GM12891 (cell line): ENCODE data around the gene RFX2.
"Not testable (repeated sequence)": the region's sequence is repeated elsewhere in the genome, so short reads cannot be mapped to it uniquely, and the experiment has no call there.

Experiments used
- DNase-seq: peaks from one replicate; pipeline ENCODE4 v3.0.0; 2011; ENCODE audit warnings: low spot score; ENCODE audit not compliant: insufficient read length
- FAIRE-seq: peaks from 2 replicates; lab custom pipeline; 2011; peaks lifted over from hg19 to GRCh38; lab: Jason Lieb, UNC
- PAX5 ChIP-seq: IDR thresholded peaks from 2 replicates; pipeline ENCODE4 v1.6.1; 2011; ENCODE audit warnings: low read length, moderate library complexity, mild to moderate bottlenecking; ENCODE audit not compliant: insufficient read depth, severe bottlenecking
- POLR2A ChIP-seq: IDR thresholded peaks from 2 replicates; pipeline ENCODE4 v1.6.1; 2011; ENCODE audit warnings: low read depth, low read length, control low read depth
- POLR2AphosphoS5 ChIP-seq: IDR thresholded peaks from 2 replicates; pipeline ENCODE4 v1.6.1; 2011; ENCODE audit warnings: low read depth, low read length, control low read depth
- POU2F2 ChIP-seq: IDR thresholded peaks from 2 replicates; pipeline ENCODE4 v1.6.1; 2011; ENCODE audit warnings: low read depth, mild to moderate bottlenecking, control low read depth, low read length, moderate library complexity
- SPI1 ChIP-seq: IDR thresholded peaks from 2 replicates; pipeline ENCODE4 v1.6.1; 2011; ENCODE audit warnings: low read depth, low read length, control low read depth
- TAF1 ChIP-seq: IDR thresholded peaks from 2 replicates; pipeline ENCODE4 v1.6.1; 2011; ENCODE audit warnings: low read depth, low read length, control low read depth

The RFX2 gene

DNA sequence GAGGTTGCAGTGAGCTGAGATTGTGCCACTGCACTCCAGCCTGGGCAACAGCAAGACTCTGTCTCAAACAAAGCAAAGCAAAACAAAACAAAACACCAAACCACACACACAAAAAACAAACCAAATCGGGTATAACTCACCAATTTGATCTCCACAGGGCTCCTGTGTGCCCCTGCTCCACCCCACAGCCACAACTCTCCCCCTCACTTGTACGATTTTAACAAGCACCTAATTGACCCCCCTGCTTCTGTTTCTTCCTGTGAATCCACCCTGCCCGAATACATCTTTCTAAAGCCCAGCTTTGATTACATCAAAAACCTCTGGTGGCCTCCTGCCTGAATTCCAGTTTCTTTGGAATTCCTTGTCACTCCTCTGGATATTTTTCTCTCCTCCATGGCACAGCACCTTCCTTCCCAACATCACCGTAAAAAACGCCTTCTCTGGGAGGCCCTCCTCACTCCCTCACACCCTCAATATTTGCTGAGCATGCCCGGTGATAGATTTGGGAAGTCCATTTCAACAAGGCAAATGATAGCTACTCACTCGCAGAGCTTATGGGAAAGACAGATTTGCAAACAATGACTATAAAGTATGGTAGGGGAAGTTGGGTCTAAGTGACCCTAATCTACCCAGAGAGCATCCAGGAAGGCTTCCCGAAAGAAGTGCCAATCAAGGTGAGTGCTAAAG is 120.8 kb downstream of the RFX2 start:
- TF ChIP-seq POLR2AphosphoS5 (no peak), TAF1 (no peak), PAX5 (no peak), SPI1 (no peak), POU2F2 (no peak), POLR2A (no peak)
- no peak for FAIRE-seq

DNA sequence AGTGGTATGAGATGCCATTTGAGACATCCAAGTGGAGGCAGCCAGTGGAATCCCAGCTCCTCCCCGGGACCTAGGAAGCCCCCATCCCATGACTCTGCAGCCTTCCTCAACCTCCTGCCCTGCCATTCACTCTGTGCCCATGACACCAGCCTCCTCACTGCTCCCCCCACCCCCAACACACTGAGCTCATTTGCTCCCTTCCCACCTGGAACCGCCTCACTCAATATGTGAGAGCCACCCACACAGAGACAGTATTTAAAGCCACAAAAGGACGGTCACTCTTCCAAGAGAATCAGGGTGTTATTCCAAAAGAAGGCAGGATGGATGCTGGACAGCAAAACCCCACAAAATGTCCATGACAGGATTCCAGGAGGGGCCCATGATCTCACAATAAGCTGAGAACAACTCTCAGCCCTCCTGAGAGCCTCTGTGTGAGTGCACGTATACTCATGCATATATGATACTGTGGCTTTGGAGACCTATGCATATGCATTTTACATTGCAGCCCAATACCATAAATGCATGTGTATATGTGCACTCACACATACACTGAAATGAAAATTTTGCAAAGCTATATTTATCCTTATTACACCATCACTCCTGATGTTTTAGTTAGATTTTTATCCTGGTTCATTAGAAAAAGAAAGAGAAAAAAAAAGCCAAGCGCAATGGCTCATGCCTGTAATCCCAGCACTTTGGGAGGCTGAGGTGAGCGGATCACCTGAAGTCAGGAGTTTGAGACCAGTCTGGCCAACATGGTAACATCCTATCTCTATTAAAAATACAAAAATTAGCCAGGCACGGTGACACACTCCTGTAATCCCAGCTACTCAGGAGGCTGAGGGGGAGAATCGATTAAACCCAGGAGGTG is 121.5 kb downstream of the RFX2 start:
- FAIRE-seq (peak; percentile 74), DNase-seq (no peak)
- TF ChIP-seq POU2F2, result peak; percentile 99
- no peak for TF ChIP-seq POLR2A
- no peak for TF ChIP-seq SPI1

More for the DNA sequence above, 120.8 kb downstream of the RFX2 start:
- DNase-seq, result no peak

DNA sequence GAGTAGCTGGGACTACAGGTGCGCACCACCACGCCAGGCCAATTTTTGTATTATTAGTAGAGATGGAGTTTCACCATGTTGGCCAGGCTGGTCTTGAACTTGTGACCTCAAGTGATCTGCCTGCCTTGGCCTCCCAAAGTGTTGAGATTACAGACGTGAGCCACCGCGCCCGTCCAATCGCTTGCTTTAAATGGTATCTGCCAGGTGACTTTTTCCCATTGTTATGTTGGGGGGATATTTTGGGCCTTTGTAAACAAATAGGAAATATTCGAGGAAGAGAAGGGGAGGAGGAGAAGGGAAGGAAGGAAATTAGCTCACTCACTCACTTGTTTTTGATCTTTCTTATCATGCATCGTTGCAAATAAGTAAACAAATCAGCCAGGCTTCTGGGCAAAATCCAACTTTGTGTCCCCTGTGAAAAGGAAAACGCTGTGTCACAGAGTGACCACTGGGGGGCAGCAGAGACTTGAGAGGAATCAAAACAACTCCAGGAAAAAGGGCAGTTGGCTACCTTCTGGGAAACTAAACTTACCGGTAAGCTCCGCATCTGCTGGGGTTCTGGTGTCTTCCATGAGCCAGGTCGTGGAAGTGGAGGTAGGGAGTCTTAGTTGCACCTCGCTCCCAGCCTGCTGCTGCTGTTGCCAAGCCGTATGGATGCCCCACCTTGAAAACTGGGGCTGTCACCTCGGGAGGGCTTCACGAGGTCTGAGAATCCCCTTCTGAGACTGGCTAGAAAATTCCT is 123.1 kb downstream of the RFX2 start:
- peak; percentile 88 for FAIRE-seq
- peak; percentile 51 for DNase-seq
- TF ChIP-seq POLR2A, result no peak
- TF ChIP-seq PAX5, result no peak
- no peak for TF ChIP-seq SPI1
- TF ChIP-seq TAF1, result no peak
- TF ChIP-seq POU2F2, result no peak
- TF ChIP-seq POLR2AphosphoS5, result no peak

DNA sequence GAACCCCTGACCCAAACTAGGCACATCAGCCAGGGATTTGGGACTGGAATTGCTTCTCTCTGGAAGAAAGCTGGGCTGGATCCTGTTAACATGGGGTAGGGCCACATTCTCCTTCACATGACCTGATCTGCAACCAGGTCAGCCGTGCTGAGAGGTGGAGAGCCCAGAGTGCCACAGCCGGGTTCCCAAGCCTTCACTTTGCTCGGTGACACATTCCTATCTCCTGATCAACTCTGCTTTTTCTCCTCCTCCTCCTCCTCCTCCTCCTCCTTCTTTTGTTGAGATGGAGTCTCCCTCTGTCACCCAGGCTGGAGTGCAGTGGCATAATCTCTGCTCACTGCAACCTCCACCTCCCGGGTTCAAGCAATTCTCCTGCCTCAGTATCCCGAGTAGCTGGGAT is 124.5 kb downstream of the RFX2 start:
- DNase-seq, FAIRE-seq: not testable (repeated sequence)

DNA sequence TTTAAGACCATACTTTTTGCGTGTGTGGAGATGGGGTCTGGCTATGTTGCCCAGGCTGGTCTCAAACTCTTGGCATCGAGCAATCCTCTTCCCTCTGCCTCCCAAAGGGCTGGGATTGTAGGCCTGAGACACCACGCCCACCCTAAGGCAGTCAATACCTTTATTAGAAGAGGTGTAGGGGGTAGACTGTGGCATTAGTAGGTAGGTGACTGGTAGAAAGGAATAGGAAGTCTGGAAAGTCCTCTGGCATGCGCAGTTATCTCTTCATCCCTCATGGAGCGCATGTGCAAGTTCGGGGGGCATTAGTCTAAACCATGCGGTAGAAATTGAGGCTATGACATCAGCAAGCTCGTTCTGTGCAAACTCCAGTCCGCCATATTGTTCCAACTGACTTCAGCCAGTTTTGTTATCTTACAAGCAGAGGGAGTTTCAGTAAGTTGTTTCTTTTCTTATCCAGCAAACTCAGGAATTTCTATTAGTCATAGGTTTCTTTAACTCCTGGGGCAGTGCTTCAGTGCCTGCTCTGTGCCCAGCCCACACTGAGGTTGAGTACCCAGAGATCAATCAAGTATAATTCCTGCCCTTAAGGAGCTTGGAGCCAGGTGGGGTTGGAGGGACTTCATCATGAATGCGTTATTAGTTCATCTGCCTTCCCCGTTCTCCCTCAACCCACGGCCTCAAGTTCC is 125.1 kb downstream of the RFX2 start:
- FAIRE-seq, result no peak
- no peak for DNase-seq
- no peak for TF ChIP-seq POU2F2
- no peak for TF ChIP-seq SPI1
- no peak for TF ChIP-seq PAX5
- TF ChIP-seq TAF1, result no peak
- TF ChIP-seq POLR2AphosphoS5, result no peak
- no peak for TF ChIP-seq POLR2A

DNA sequence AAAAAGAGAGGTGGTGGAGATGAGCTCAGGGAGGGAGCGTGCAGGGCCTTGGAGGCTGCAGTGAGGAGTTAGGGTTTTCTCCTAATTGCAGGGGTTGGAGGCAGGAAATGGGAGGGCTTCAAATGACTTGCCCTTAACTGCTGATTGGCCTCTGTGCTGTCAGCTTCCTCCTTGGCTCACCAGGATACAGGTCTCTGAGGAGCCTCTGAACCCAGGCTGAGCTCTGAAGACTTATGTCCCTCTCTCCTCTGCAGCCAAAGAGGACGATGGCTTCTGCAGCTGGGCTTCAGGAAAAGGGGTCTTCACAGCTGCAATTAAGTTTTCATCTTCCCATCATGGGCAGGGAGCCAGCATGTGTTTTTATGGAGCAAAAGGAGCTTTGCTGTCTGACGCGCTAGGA is 125.7 kb downstream of the RFX2 start:
- TF ChIP-seq SPI1 (no peak), TAF1 (no peak), PAX5 (no peak), POLR2A (no peak), POLR2AphosphoS5 (no peak), POU2F2 (no peak)
- DNase-seq (no peak), FAIRE-seq (no peak)

DNA sequence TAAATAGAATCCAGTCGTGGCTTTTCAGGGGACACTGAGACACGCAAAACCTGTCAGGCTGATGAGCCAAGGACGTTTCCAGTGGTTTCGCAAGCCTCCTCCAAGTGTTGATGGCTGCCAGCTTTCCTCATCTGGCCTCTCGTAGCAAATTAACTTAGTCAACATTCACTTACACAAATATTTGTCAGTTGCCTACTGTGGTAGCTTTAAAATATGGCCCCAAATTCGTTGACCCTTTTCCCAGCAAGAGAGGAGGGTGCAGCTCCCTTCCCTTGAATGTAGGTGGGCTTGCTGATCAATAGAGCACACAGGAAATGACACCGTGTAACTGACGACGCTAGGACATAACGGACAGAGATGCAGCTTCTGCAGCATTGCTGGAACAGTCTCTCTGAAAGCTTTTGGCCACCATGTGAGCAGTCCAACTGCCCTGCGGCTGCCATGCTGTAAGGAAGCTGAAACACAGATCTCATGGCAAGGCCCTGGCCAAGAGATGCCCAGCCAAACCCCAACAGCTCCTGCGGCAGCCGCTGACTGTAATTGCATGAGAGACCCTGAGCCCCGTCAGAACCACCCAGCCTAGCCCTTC is 126.8 kb downstream of the RFX2 start:
- FAIRE-seq, result no peak
- no peak for DNase-seq
- no peak for TF ChIP-seq POU2F2
- TF ChIP-seq POLR2A, result no peak
- TF ChIP-seq POLR2AphosphoS5, result no peak
- no peak for TF ChIP-seq TAF1
- no peak for TF ChIP-seq PAX5
- TF ChIP-seq SPI1, result no peak

DNA sequence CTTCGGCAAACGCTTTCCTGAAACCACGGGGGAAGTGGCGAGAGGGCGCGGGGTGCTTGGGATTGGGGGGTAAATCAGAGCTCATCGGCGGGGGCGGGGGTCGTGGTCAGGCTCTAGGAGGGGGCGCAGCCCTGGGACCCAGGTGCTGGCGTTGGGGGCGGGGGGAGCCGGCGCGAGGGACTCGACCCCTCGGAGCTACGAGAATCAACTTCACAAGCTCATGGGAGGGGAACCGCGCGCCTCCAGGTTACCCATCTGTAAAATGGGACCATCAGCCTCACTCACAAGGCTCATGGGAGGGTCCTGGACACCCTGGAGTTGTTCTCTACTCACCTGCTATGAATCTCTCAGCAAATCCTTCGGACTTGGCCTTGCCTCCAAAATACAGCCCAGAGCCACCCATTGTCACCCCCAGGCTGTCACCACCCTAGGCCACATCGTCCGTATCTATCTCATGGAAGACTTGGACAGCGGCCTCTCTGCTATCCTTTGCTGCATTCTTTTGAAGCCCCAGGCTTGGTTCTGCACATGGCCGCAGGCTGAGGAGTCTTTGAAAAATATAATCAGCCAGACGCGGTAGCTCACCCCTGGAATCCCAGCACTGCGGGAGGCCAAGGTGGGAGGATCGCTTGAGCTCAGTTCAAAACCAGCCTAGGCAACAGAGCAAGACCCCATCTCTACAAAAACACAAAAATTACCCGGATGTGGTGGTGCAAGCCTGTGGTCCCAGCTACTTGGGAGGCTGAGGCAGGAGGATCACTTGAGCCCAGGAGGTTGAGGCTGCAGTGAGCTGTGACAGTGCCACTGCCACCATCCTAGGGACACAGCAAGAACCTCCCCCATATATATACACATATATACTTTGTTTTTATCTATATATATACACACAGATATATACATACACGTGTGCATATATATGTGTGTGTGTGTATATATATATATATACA is 131.4 kb downstream of the RFX2 start:
- FAIRE-seq (no peak), DNase-seq (no peak)
- TF ChIP-seq POU2F2 (no peak), SPI1 (no peak), POLR2A (no peak), PAX5 (no peak), TAF1 (no peak), POLR2AphosphoS5 (no peak)
